Type B pancreatic cell (in vitro differentiated cells): ENCODE results near the gene MRC2. TPM values are rescaled to one million over a fixed set of nuclear protein-coding genes. Genes with fewer than 3 reads are reported as not detected.

Source experiments
- DNase-seq: peaks from one replicate; pipeline ENCODE4 v3.0.0; 2021; ENCODE audit warnings: mixed read lengths; ENCODE audit not compliant: unreplicated experiment; ENCODE audit errors: extremely low spot score
- H3K27ac Mint-ChIP-seq: 2 replicates; pipeline ENCODE4 v1.8.0; 2021; ENCODE audit warnings: mild to moderate bottlenecking, mixed read lengths
- H3K27me3 Mint-ChIP-seq: 2 replicates; pipeline ENCODE4 v1.8.0; 2021; ENCODE audit warnings: mixed read lengths
- H3K36me3 Mint-ChIP-seq: 2 replicates; pipeline ENCODE4 v1.8.0; 2021; ENCODE audit warnings: mixed read lengths
- H3K4me1 Mint-ChIP-seq: one replicate; pipeline ENCODE4 v1.8.0; 2021; ENCODE audit warnings: mixed read lengths; ENCODE audit not compliant: unreplicated experiment
- H3K4me3 Mint-ChIP-seq: 2 replicates; pipeline ENCODE4 v1.8.0; 2021; ENCODE audit warnings: mild to moderate bottlenecking, mixed read lengths
- H3K9me3 Mint-ChIP-seq: 2 replicates; pipeline ENCODE4 v1.8.0; 2021; ENCODE audit warnings: mixed read lengths
- total RNA-seq: library from RNA; stranded (reverse); gene quantifications from 2 replicates; pipeline ENCODE4 v1.2.1, GENCODE V29; 2021; ENCODE audit warnings: low replicate concordance
- TF ChIP-seq, protein P1 (sequence below): fragments of 200-600 bp; sonication (generic); conservative IDR thresholded peaks from 2 replicates; pipeline ENCODE4 v1.5.0; 2021; ENCODE audit warnings: antibody characterized with exemption, mild to moderate bottlenecking

The MRC2 gene
- total RNA-seq, 1 donor from 2014 or later = 52.7 TPM

DNA sequence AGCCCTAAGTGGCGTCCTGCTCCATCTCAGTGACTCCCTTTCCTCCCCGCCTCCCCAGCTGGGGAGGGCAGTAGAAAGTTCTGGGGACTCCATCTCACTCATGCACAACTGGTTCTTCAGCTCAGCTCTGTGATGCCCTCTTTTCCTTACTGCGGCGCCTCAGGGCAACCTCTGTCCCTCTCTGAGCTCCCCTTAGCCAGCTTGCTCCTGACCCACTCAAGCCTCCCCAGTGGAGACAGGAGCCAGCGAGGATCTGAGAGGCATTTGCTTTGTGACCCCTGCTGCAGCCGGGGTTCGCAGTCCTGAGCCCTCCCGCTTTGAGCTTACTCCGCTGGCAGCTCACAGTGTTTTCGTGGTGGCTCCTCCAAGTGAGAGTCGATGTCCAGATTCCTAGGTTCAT, 6.2 kb upstream of the MRC2 start:
- Mint-ChIP-seq H3K4me3 (no peak overlapping the region), H3K36me3 (no peaks in the 10 kb centered on the region), H3K4me1 (peaks cover 17% of the 10 kb centered on the region), H3K9me3 (no peaks in the 10 kb centered on the region), H3K27me3 (peaks cover 4% of the 10 kb centered on the region), H3K27ac (no peak overlapping the region)
- DNase-seq = no peak
- TF ChIP-seq, protein P1, sequence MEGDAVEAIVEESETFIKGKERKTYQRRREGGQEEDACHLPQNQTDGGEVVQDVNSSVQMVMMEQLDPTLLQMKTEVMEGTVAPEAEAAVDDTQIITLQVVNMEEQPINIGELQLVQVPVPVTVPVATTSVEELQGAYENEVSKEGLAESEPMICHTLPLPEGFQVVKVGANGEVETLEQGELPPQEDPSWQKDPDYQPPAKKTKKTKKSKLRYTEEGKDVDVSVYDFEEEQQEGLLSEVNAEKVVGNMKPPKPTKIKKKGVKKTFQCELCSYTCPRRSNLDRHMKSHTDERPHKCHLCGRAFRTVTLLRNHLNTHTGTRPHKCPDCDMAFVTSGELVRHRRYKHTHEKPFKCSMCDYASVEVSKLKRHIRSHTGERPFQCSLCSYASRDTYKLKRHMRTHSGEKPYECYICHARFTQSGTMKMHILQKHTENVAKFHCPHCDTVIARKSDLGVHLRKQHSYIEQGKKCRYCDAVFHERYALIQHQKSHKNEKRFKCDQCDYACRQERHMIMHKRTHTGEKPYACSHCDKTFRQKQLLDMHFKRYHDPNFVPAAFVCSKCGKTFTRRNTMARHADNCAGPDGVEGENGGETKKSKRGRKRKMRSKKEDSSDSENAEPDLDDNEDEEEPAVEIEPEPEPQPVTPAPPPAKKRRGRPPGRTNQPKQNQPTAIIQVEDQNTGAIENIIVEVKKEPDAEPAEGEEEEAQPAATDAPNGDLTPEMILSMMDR = no peak

GRCh38 chr17:62625184-62625869, 2.1 kb upstream of the MRC2 start:
- peaks cover 28% of the 10 kb centered on the region for H3K27me3 Mint-ChIP-seq
- peaks cover 20% of the 10 kb centered on the region for H3K4me1 Mint-ChIP-seq
- peaks cover 5% of the 10 kb centered on the region for H3K36me3 Mint-ChIP-seq
- H3K4me3 Mint-ChIP-seq = peak overlapping the region; percentile 77
- TF ChIP-seq, protein P1 = no peak
- no peak overlapping the region for H3K27ac Mint-ChIP-seq
- no peak for DNase-seq
- no peaks in the 10 kb centered on the region for H3K9me3 Mint-ChIP-seq

DNA sequence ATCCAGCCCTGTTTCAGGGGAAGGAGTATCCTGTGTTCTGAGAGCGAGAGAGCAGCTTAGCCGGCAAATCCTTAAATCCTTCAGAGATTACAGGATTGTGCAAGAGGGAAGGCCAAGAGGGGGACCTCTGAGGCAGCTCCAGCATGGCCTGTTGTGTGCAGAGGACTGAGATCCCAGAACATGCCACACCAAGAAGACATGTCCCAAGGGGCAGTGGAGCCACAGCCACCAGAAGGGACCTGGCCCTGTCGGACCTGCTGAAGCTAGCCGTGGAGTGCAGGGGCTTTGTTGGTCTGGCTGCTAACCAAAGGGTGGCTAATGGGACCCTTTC, 1.6 kb upstream of the MRC2 start:
- Mint-ChIP-seq H3K36me3 (peaks cover 5% of the 10 kb centered on the region), H3K27me3 (peaks cover 31% of the 10 kb centered on the region), H3K27ac (peak overlapping the region; percentile 18), H3K4me1 (peaks cover 20% of the 10 kb centered on the region), H3K4me3 (peak overlapping the region; percentile 77), H3K9me3 (no peaks in the 10 kb centered on the region)
- no peak for DNase-seq
- TF ChIP-seq, protein P1 = no peak

DNA sequence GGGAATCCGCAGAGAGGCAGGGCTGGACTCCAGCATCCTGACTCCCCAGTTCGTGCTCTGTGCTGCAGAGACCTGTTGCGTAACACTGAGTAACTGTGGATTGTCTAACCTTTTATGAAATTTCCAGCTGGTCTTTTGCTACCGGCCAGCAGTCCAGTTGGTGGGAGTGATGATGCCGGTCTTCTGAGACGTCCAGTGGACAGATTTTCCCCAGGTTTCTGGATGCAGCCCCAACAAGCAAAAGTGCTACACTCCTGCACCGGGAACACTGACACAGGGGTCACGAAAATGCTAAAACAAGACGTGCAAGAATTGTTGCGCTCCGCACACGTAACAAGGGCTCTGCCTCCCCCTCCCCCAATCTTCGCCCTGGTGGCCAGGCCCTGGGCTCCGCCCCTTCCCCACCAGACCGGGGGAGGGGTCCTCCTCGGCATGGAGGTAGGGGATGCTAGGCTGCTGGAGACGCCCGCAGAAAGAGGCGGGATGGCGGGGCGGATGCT, 701 bp upstream of the MRC2 start:
- Mint-ChIP-seq H3K4me3 (peak overlapping the region; percentile 86), H3K27me3 (peaks cover 31% of the 10 kb centered on the region), H3K36me3 (peaks cover 5% of the 10 kb centered on the region), H3K4me1 (peaks cover 20% of the 10 kb centered on the region), H3K27ac (peak overlapping the region; percentile 18), H3K9me3 (no peaks in the 10 kb centered on the region)
- DNase-seq = peak; percentile 79
- TF ChIP-seq, protein P1 = no peak

DNA sequence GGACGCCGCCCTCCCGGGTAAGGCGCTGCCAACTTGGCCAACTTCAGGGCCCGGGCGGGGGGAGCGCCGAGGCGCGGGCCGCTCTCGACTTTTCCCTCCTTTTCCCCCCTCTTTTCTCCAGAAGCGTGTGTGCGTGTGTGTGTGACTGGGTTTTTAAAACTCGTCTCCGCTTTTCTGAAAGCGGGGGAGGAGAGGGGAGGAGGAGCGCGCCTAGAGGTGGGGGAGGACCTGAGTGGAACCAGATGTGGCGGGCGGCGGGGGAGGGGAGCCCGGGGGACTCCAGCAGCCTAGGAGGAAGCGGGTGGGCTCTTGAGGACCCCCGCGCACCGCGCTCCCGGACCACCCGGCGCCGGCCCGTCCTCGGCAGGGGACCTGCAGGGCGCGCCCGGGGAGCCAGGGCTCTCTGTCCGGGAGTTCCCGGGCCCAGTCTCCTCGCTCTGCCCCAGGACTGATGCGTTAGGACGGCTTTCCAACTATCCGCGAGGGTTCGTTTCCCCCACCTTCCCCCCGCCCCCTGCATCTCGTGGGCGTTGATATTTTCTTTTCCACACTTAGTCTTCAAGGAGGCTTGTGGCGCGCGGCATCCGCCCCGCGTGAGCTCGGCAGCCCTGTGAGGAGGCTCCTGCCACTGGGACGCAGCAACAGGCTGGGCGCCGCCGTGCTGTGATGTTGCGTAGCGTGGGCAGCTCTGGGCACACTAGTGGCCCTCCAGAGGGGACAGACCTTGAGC, 599 bp downstream of the MRC2 start:
- H3K4me1 Mint-ChIP-seq = peaks cover 31% of the 10 kb centered on the region
- peaks cover 5% of the 10 kb centered on the region for H3K36me3 Mint-ChIP-seq
- peak overlapping the region; percentile 87 for H3K27ac Mint-ChIP-seq
- DNase-seq = no peak
- peaks cover 34% of the 10 kb centered on the region for H3K27me3 Mint-ChIP-seq
- no peaks in the 10 kb centered on the region for H3K9me3 Mint-ChIP-seq
- H3K4me3 Mint-ChIP-seq = peak overlapping the region; percentile 95
- TF ChIP-seq, protein P1 = no peak
